GM12878 (cell line): ENCODE data around the gene SLC36A4. TPM values are rescaled to one million over a fixed set of nuclear protein-coding genes. Genes with fewer than 3 reads are reported as not detected.

ENCODE experiments used
- ATAC-seq: fragments of 200-7000 bp; cut with Tn5 transposase; 3 replicates; pipeline ENCODE4 v1.9.1; 2020; ENCODE audit warnings: mild to moderate bottlenecking, moderate library complexity
- BruUV-seq: library from RNA; stranded (reverse); fragments of 400-500 nt; replicated peaks from 2 replicates; lab custom pipeline; 2021; lab: Mats Ljungman, UMichigan
- CTCF ChIA-PET: fragments of 300-600 bp; sonication (Branson Sonifier 250); formaldehyde crosslinking; extraction: SDS; loops from one replicate; lab custom pipeline; 2021; ENCODE audit warnings: inconsistent platforms; lab: Yijun Ruan, JAX
- POLR2A ChIA-PET: fragments of 350-600 bp; formaldehyde crosslinking; extraction: SDS; loops from one replicate; lab custom pipeline; 2021; ENCODE audit warnings: inconsistent platforms; lab: Charles Lee
- RAD21 ChIA-PET: fragments of 300-600 bp; sonication (Branson Sonifier 250); formaldehyde crosslinking; loops from one replicate; lab custom pipeline; 2023; ENCODE audit warnings: antibody characterized with exemption; ENCODE audit not compliant: unreplicated experiment; lab: Charles Lee
- SMC1A ChIA-PET: fragments of 300-600 bp; sonication (Branson Sonifier 250); formaldehyde crosslinking; loops from one replicate; lab custom pipeline; 2023; ENCODE audit not compliant: unreplicated experiment, uncharacterized antibody; lab: Charles Lee
- DNase-seq: peaks from one replicate; pipeline ENCODE4 v3.0.0-alpha.2; 2011; ENCODE audit warnings: low read depth, low spot score
- FAIRE-seq: peaks from 3 replicates; lab custom pipeline; 2011; peaks lifted over from hg19 to GRCh38; lab: Jason Lieb, UNC
- H2AFZ ChIP-seq: 2 replicates; pipeline ENCODE4 v1.6.0; 2011; ENCODE audit warnings: low read depth, low read length, control low read depth; ENCODE audit not compliant: control insufficient read depth
- H3K27ac ChIP-seq: 2 replicates; pipeline ENCODE4 v1.5.1; 2011; ENCODE audit warnings: control low read depth; ENCODE audit not compliant: control insufficient read depth, insufficient read depth
- H3K27me3 ChIP-seq, 2 experiments: replicated peaks in 1 of 2; 2 replicates each; pipeline versions ENCODE4 v1.6.0 to v1.6.1; 2011; ENCODE audit warnings: low read length in 1 of 2; ENCODE audit not compliant: control insufficient read depth in 2 of 2, insufficient read depth in 2 of 2
- H3K36me3 ChIP-seq, 2 experiments: 2 replicates each; pipeline ENCODE4 v1.5.1; 2011; ENCODE audit warnings: low read length in 1 of 2; ENCODE audit not compliant: control insufficient read depth in 2 of 2, insufficient read depth in 2 of 2
- H3K4me1 ChIP-seq: 2 replicates; pipeline ENCODE4 v1.6.1; 2011; ENCODE audit warnings: mild to moderate bottlenecking, low read length, moderate library complexity, mixed read lengths; ENCODE audit not compliant: control insufficient read depth, insufficient read depth
- H3K4me2 ChIP-seq: 2 replicates; pipeline ENCODE4 v1.6.0; 2011; ENCODE audit warnings: control low read depth; ENCODE audit not compliant: control insufficient read depth, insufficient read depth
- H3K4me3 ChIP-seq: fragments of 200-600 bp; sonication (generic); 2 replicates; pipeline ENCODE4 v1.5.1; 2016
- H3K79me2 ChIP-seq: 2 replicates; pipeline ENCODE4 v1.6.0; 2011; ENCODE audit warnings: low read length; ENCODE audit not compliant: control insufficient read depth, insufficient read depth
- H3K9ac ChIP-seq: 2 replicates; pipeline ENCODE4 v1.8.0; 2011; ENCODE audit warnings: low read length, control low read depth, mixed read lengths; ENCODE audit not compliant: control insufficient read depth, insufficient read depth
- H3K9me3 ChIP-seq: replicated peaks from 3 replicates; pipeline ENCODE4 v1.5.1; 2011; ENCODE audit warnings: mild to moderate bottlenecking, low read length; ENCODE audit not compliant: control insufficient read depth, insufficient read depth
- H4K20me1 ChIP-seq: 2 replicates; pipeline ENCODE4 v1.6.0; 2011; ENCODE audit not compliant: control insufficient read depth, insufficient read depth
- ATF3 ChIP-seq: IDR thresholded peaks from 2 replicates; pipeline ENCODE4 v1.6.1; 2011; ENCODE audit warnings: low read depth, mild to moderate bottlenecking, low read length, moderate library complexity, borderline replicate concordance; ENCODE audit errors: extremely low read depth
- BCL11A ChIP-seq: IDR thresholded peaks from 2 replicates; pipeline ENCODE4 v1.6.1; 2011; ENCODE audit warnings: low read depth, low read length
- CHD4 ChIP-seq: fragments of 200-600 bp; sonication (generic); IDR thresholded peaks from 2 replicates; pipeline ENCODE4 v1.6.1; 2016; ENCODE audit warnings: mild to moderate bottlenecking
- CREM ChIP-seq: IDR thresholded peaks from 2 replicates; pipeline ENCODE4 v1.6.1; 2014; ENCODE audit warnings: antibody characterized with exemption, low read depth
- EED ChIP-seq: sonication (generic); IDR thresholded peaks from 2 replicates; pipeline ENCODE4 v1.6.1; 2016; ENCODE audit warnings: antibody characterized with exemption, low read depth
- GATAD2B ChIP-seq: fragments of 450-650 bp; conservative IDR thresholded peaks from 2 replicates; pipeline ENCODE4 v1.6.1; 2017; ENCODE audit warnings: low read depth, mild to moderate bottlenecking, moderate library complexity
- IKZF1 ChIP-seq: fragments of 450-650 bp; conservative IDR thresholded peaks from 2 replicates; pipeline ENCODE4 v1.6.1; 2017; ENCODE audit warnings: antibody characterized with exemption, mild to moderate bottlenecking
- IRF5 ChIP-seq: fragments of 450-650 bp; IDR thresholded peaks from 2 replicates; pipeline ENCODE4 v1.6.1; 2017; ENCODE audit warnings: borderline replicate concordance
- JUNB ChIP-seq: IDR thresholded peaks from 2 replicates; pipeline ENCODE4 v1.6.1; 2016; ENCODE audit warnings: antibody characterized with exemption, mild to moderate bottlenecking
- MEF2A ChIP-seq: IDR thresholded peaks from 2 replicates; pipeline ENCODE4 v1.6.1; 2011; ENCODE audit warnings: low read depth, mild to moderate bottlenecking, low read length, moderate library complexity; ENCODE audit not compliant: insufficient read depth
- MEF2B ChIP-seq: fragments of 450-650 bp; IDR thresholded peaks from 2 replicates; pipeline ENCODE4 v1.6.1; 2018; ENCODE audit warnings: mild to moderate bottlenecking, moderate library complexity; ENCODE audit not compliant: partially characterized antibody, poor library complexity, severe bottlenecking
- NFIC ChIP-seq: IDR thresholded peaks from 2 replicates; pipeline ENCODE4 v1.6.1; 2012; ENCODE audit warnings: low read depth, mild to moderate bottlenecking, inconsistent platforms, low read length, moderate library complexity
- NFYB ChIP-seq: IDR thresholded peaks from 2 replicates; pipeline ENCODE4 v1.6.1; 2011; ENCODE audit warnings: low read depth, mild to moderate bottlenecking, low read length, improper control_type of control experiment, moderate library complexity; ENCODE audit not compliant: insufficient read depth
- NRF1 ChIP-seq: conservative IDR thresholded peaks from 2 replicates; pipeline ENCODE4 v1.6.1; 2011; ENCODE audit warnings: mild to moderate bottlenecking, low read depth, low read length, improper control_type of control experiment
- POLR2AphosphoS5 ChIP-seq: IDR thresholded peaks from 2 replicates; pipeline ENCODE4 v1.6.1; 2011; ENCODE audit warnings: mild to moderate bottlenecking, low read length, inconsistent platforms
- RUNX3 ChIP-seq: IDR thresholded peaks from 2 replicates; pipeline ENCODE4 v1.6.1; 2012; ENCODE audit warnings: low read length, inconsistent platforms
- TAF1 ChIP-seq: IDR thresholded peaks from 2 replicates; pipeline ENCODE4 v1.6.1; 2011; ENCODE audit warnings: mild to moderate bottlenecking, low read depth, low read length, borderline replicate concordance
- WRNIP1 ChIP-seq: IDR thresholded peaks from 2 replicates; pipeline ENCODE4 v1.6.1; 2011; ENCODE audit warnings: low read depth, low read length, improper control_type of control experiment, borderline replicate concordance
- WGBS: methylation state at CpG from one replicate; pipeline ENCODE4 v1.1.6; 2016; ENCODE audit warnings: low lambda C conversion rate; ENCODE audit not compliant: insufficient replicate concordance, insufficient coverage; ENCODE audit errors: missing lambda C conversion rate; 5-methylcytosine and 5-hydroxymethylcytosine counted together
- in situ Hi-C: fragments of 300-500 bp; cut with MboI; formaldehyde crosslinking; loops from 9 replicates; pipeline ENCODE4 v1.14.3; 2018; ENCODE audit warnings: mixed read lengths
- intact Hi-C: fragments of 100-400 bp; cut with micrococcal nuclease; formaldehyde crosslinking; loops from one replicate; pipeline ENCODE4 v1.14.2; 2022; ENCODE audit not compliant: unreplicated experiment
- polyA plus RNA-seq, 11 experiments: library from polyadenylated mRNA; depleted of rRNA in 4 of 11; unstranded in 6 of 11; stranded (reverse) in 5 of 11; fragments of >200 nt; fragmentation: Nextera tagmentation in 4 of 11; fragmentation: Illumina TruSeq in 1 of 11; extraction: Ambion mirVana in 4 of 11; extraction: Trizol in 1 of 11; gene quantifications; 1 replicate in 1 of 11; 2 replicates in 10 of 11; pipeline versions ENCODE4 v1.2.1 to v1.2.3, GENCODE V29; 2011 to 2016; ENCODE audit warnings: inconsistent platforms in 2 of 11, missing spikeins in 2 of 11, low read depth in 1 of 11
- total RNA-seq, 4 experiments: library from RNA; depleted of rRNA in 3 of 4; stranded (reverse); fragments of >200 nt in 3 of 4; fragmentation: Illumina TruSeq in 1 of 4; extraction: Trizol in 1 of 4; gene quantifications; 2 replicates each; pipeline versions ENCODE4 v1.2.1 to v1.2.3, GENCODE V29; 2013 to 2021

SLC36A4 gene
- total and polyA plus RNA-seq, 10 of the 15 experiments (the other 5 are each of a cell fraction or from before 2014, with no cell fraction given), result 1.4 to 12.5 (median 5.2) TPM

- in situ Hi-C loops, result no loop called here
- no peak overlapping the region for H3K9ac ChIP-seq
- no TSS peak for BruUV-seq
- H2AFZ ChIP-seq, result no peak overlapping the region
- ATAC-seq (no peak), FAIRE-seq (no peak), DNase-seq (no peak)
- no peaks in the 10 kb centered on the region for H3K79me2 ChIP-seq
- ChIA-PET POLR2A (interaction anchor here (1.3 kb wide), 1 partner anchor 9 kb away, joined by 3 read pairs; no protein-coding TSS in a partner anchor), CTCF (interaction anchor here (0.6 to 1.4 kb wide), 3 partner anchors 8 to 203 kb away, joined by 3 to 7 read pairs (median 4); no protein-coding TSS in a partner anchor), RAD21 (no interaction called here), SMC1A (interaction anchor here (0.5 to 1.4 kb wide), 2 partner anchors 24 to 713 kb away, joined by 3 read pairs; no protein-coding TSS in a partner anchor)
- TF ChIP-seq TAF1 (no peak), EED (no peak), CREM (no peak), POLR2AphosphoS5 (no peak), BCL11A (no peak)
- H3K36me3 ChIP-seq, result no peaks in the 10 kb centered on the region
- 85% methylated on average over 6 of the region's 6 CpGs for WGBS
- no peaks in the 10 kb centered on the region for H4K20me1 ChIP-seq
- no peak overlapping the region for H3K4me3 ChIP-seq
- H3K4me2 ChIP-seq, result no peak overlapping the region
- H3K4me1 ChIP-seq, result peaks cover 3% of the 10 kb centered on the region; the same call in 1 of the 2 replicates
- H3K27ac ChIP-seq, result no peak overlapping the region
- H3K27me3 ChIP-seq, result no peaks in the 10 kb centered on the region
- intact Hi-C loops, result no loop called here
- no peaks in the 10 kb centered on the region for H3K9me3 ChIP-seq
These were observed 52.3 kb downstream of the SLC36A4 start for GRCh38 chr11:93145390-93145915.

GRCh38 chr11:93143800-93144199, 54.0 kb downstream of the SLC36A4 start:
- Histone ChIP-seq H2AFZ (no peak overlapping the region), H3K4me2 (no peak overlapping the region; the same call in none of the 2 replicates), H4K20me1 (no peaks in the 10 kb centered on the region), H3K4me1 (peaks cover 3% of the 10 kb centered on the region; the same call in 1 of the 2 replicates), H3K9ac (no peak overlapping the region), H3K36me3 (no peaks in the 10 kb centered on the region), H3K27ac (no peak overlapping the region), H3K27me3 (no peaks in the 10 kb centered on the region), H3K9me3 (no peaks in the 10 kb centered on the region), H3K79me2 (no peaks in the 10 kb centered on the region), H3K4me3 (no peak overlapping the region)
- no TSS peak for BruUV-seq
- intact Hi-C loops (no loop called here), in situ Hi-C loops (no loop called here)
- DNase-seq (no peak), FAIRE-seq (no peak), ATAC-seq (0 out of 3 replicates have a peak, but pooled peaks have one; percentile 17)
- ChIA-PET SMC1A (interaction anchor here (1.2 to 1.7 kb wide), 3 partner anchors 9 to 26 kb away, joined by 3 to 6 read pairs (median 5); no protein-coding TSS in a partner anchor), RAD21 (no interaction called here), POLR2A (no interaction called here), CTCF (interaction anchor here (0.5 to 1.5 kb wide), 2 partner anchors 9 to 91 kb away, joined by 3 to 5 read pairs; no protein-coding TSS in a partner anchor)
- TF ChIP-seq NFYB (no peak), MEF2A (no peak), GATAD2B (no peak), MEF2B (no peak), IRF5 (no peak), ATF3 (no peak), NRF1 (no peak), CHD4 (no peak), NFIC (no peak), RUNX3 (peak; percentile 66), JUNB (peak; percentile 72), WRNIP1 (no peak), IKZF1 (no peak)
